ENCODE results near the gene PHF20. TPM values are rescaled to one million over a fixed set of nuclear protein-coding genes. Genes with fewer than 3 reads are reported as not detected.

PHF20 gene
- polyA plus RNA-seq, 1 donor (not counting 4 experiments of a cell fraction or from before 2014, with no cell fraction given): 31.9 TPM

DNA sequence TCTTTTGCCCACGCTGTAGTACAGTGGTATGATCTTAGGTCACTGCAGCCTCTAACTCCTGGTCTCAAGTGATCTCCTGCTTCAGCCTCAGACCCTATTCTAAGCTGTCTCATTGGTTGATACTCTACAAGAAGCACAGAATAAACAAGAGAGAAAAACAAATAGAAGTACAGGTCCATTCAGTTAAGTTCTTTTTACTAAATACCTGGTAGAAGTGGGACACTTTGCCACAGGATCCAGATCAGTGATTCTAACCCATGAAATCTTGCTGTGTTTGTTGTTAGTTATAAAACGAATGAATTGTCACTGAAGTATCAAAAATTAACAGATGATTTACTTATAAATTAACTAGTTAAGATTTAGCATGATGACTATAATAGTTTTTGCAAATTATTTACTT, 105.8 kb downstream of the PHF20 start:
- TF ChIP-seq, protein P1, sequence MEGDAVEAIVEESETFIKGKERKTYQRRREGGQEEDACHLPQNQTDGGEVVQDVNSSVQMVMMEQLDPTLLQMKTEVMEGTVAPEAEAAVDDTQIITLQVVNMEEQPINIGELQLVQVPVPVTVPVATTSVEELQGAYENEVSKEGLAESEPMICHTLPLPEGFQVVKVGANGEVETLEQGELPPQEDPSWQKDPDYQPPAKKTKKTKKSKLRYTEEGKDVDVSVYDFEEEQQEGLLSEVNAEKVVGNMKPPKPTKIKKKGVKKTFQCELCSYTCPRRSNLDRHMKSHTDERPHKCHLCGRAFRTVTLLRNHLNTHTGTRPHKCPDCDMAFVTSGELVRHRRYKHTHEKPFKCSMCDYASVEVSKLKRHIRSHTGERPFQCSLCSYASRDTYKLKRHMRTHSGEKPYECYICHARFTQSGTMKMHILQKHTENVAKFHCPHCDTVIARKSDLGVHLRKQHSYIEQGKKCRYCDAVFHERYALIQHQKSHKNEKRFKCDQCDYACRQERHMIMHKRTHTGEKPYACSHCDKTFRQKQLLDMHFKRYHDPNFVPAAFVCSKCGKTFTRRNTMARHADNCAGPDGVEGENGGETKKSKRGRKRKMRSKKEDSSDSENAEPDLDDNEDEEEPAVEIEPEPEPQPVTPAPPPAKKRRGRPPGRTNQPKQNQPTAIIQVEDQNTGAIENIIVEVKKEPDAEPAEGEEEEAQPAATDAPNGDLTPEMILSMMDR (optimal IDR thresholded peaks at IDR 0.05 in 1 of 3, IDR thresholded peaks at IDR 0.05 in 1 of 3, conservative IDR thresholded peaks at IDR 0.05 in 1 of 3; ENCODE audit: extremely low read depth in 1 of 3, insufficient read depth in 2 of 3, low read length in 3 of 3): no peak
- TF ChIP-seq EZH2 (IDR thresholded peaks at IDR 0.05; ENCODE audit: low read length): no peak
- Histone ChIP-seq H3K4me3 (ENCODE audit: control insufficient read depth in 2 of 3, extremely low read depth in 1 of 3, insufficient read depth in 2 of 3, low read depth in 1 of 3, low read length in 3 of 3) (no peak overlapping the region), H3K79me2 (ENCODE audit: control insufficient read depth, insufficient read depth, low read length) (peaks cover 12% of the 10 kb centered on the region), H3K27me3 (ENCODE audit: control insufficient read depth, extremely low read depth, insufficient read depth, low read length) (no peaks in the 10 kb centered on the region), H3K27ac (ENCODE audit: control insufficient read depth, insufficient read depth, low read length) (no peak overlapping the region), H3K9ac (ENCODE audit: control insufficient read depth, extremely low read depth, insufficient read depth, low read length) (no peak overlapping the region), H3K4me1 (ENCODE audit: control insufficient read depth, extremely low read depth, insufficient read depth, low read length) (peaks cover 45% of the 10 kb centered on the region), H3K36me3 (ENCODE audit: control insufficient read depth in 2 of 2, extremely low read depth in 1 of 2, insufficient read depth in 2 of 2, low read length in 2 of 2) (peaks cover 0 to 2% of the 10 kb centered on the region in 2 experiments), H3K4me2 (ENCODE audit: control insufficient read depth, extremely low read depth, insufficient read depth, low read depth, low read length) (no peak overlapping the region), H4K20me1 (ENCODE audit: control insufficient read depth, extremely low read depth, insufficient read depth, low read length) (no peaks in the 10 kb centered on the region), H2AFZ (ENCODE audit: control insufficient read depth, low read length) (no peak overlapping the region), H3K9me3 (ENCODE audit: control insufficient read depth, low read depth, low read length) (no peaks in the 10 kb centered on the region), H3K9me1 (ENCODE audit: control insufficient read depth, extremely low read depth, insufficient read depth, low read length) (no peaks in the 10 kb centered on the region)
- dilution Hi-C loops (cut with MboI; ENCODE audit: extremely low pct_ligation_motif_present, low sequenced_read_pairs): no loop called here
- DNase-seq (ENCODE audit: low read depth, low spot score) (no peak), FAIRE-seq (no peak)

DNA sequence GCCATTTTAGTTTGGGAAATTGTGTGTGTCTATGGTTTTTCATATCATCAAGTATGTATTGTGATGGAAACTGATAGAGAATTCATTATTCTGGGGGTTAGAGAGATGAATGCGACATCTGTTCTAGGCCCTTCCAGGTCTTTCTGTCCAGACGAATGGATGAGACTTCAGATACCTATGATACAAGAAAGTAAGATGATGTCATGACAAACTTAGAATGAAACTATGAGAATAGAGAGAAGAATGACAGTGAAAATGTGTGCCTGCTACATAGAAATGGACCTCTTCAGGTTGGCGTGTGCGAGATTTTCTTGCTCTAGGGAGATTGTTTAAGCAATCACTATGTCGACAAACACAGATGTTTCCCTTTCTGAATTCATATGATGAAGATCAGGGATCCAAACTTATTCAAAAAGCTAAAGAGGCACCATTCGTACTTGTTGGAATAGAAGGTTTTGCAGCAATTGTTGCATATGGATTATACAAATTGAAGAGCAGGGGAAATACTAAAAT, 106.4 kb downstream of the PHF20 start:
- H3K27ac ChIP-seq (ENCODE audit: control insufficient read depth, insufficient read depth, low read length): no peak overlapping the region
- dilution Hi-C loops (cut with MboI; ENCODE audit: extremely low pct_ligation_motif_present, low sequenced_read_pairs): no loop called here
- no peaks in the 10 kb centered on the region for H4K20me1 ChIP-seq (ENCODE audit: control insufficient read depth, extremely low read depth, insufficient read depth, low read length)
- FAIRE-seq: no peak
- no peak overlapping the region for H2AFZ ChIP-seq (ENCODE audit: control insufficient read depth, low read length)
- peaks cover 51% of the 10 kb centered on the region for H3K4me1 ChIP-seq (ENCODE audit: control insufficient read depth, extremely low read depth, insufficient read depth, low read length)
- H3K4me2 ChIP-seq (ENCODE audit: control insufficient read depth, extremely low read depth, insufficient read depth, low read depth, low read length): no peak overlapping the region
- H3K9ac ChIP-seq (ENCODE audit: control insufficient read depth, extremely low read depth, insufficient read depth, low read length): no peak overlapping the region
- no peaks in the 10 kb centered on the region for H3K9me1 ChIP-seq (ENCODE audit: control insufficient read depth, extremely low read depth, insufficient read depth, low read length)
- no peaks in the 10 kb centered on the region for H3K9me3 ChIP-seq (ENCODE audit: control insufficient read depth, low read depth, low read length)
- H3K79me2 ChIP-seq (ENCODE audit: control insufficient read depth, insufficient read depth, low read length): peaks cover 10% of the 10 kb centered on the region
- H3K27me3 ChIP-seq (ENCODE audit: control insufficient read depth, extremely low read depth, insufficient read depth, low read length): no peaks in the 10 kb centered on the region
- no peak overlapping the region for H3K4me3 ChIP-seq (ENCODE audit: control insufficient read depth in 2 of 3, extremely low read depth in 1 of 3, insufficient read depth in 2 of 3, low read depth in 1 of 3, low read length in 3 of 3)
- no peak for DNase-seq (ENCODE audit: low read depth, low spot score)
- TF ChIP-seq EZH2 (IDR thresholded peaks at IDR 0.05; ENCODE audit: low read length): no peak
- TF ChIP-seq, protein P1 (optimal IDR thresholded peaks at IDR 0.05 in 1 of 3, IDR thresholded peaks at IDR 0.05 in 1 of 3, conservative IDR thresholded peaks at IDR 0.05 in 1 of 3; ENCODE audit: extremely low read depth in 1 of 3, insufficient read depth in 2 of 3, low read length in 3 of 3): no peak
- H3K36me3 ChIP-seq (ENCODE audit: control insufficient read depth in 2 of 2, extremely low read depth in 1 of 2, insufficient read depth in 2 of 2, low read length in 2 of 2): peaks cover 0 to 2% of the 10 kb centered on the region in 2 experiments
